K562 (cell line): ENCODE data around the gene NEMP2. TPM values are rescaled to one million over a fixed set of nuclear protein-coding genes. Genes with fewer than 3 reads are reported as not detected.

Source experiments
- CBX2 ChIP-seq: fragments of 200-600 bp; sonication (generic); IDR thresholded peaks from one replicate; pipeline ENCODE4 v1.6.1; 2012; ENCODE audit warnings: mild to moderate bottlenecking, low read length, inconsistent platforms; ENCODE audit not compliant: insufficient read depth, poor library complexity, severe bottlenecking
- CHD1 ChIP-seq: fragments of 200-600 bp; sonication (generic); IDR thresholded peaks from one replicate; pipeline ENCODE4 v1.6.1; 2012; ENCODE audit warnings: mild to moderate bottlenecking, moderate library complexity, low read length, inconsistent platforms
- CREB3L1 ChIP-seq: fragments of 450-650 bp; IDR thresholded peaks from 2 replicates; pipeline ENCODE4 v1.6.1; 2014; ENCODE audit warnings: low read depth, mild to moderate bottlenecking, moderate library complexity, borderline replicate concordance
- IRF1 ChIP-seq: sonication (generic); formaldehyde crosslinking; IDR thresholded peaks from 2 replicates; pipeline ENCODE4 v1.8.0; 2022; ENCODE audit warnings: missing genetic modification reagents, mild to moderate bottlenecking, borderline replicate concordance
- JUN ChIP-seq, 2 experiments: sonication (generic) in 1 of 2; formaldehyde crosslinking in 1 of 2; IDR thresholded peaks; 2 replicates each; pipeline versions ENCODE4 v1.6.1 to v1.8.0; 2012 to 2022; ENCODE audit warnings: borderline replicate concordance in 2 of 2, mild to moderate bottlenecking in 2 of 2, improper control_type of control experiment in 1 of 2, low read depth in 1 of 2, low read length in 1 of 2, missing genetic modification reagents in 1 of 2
- L3MBTL2 ChIP-seq: fragments of 450-650 bp; IDR thresholded peaks from 2 replicates; pipeline ENCODE4 v1.6.1; 2016; ENCODE audit warnings: mild to moderate bottlenecking, moderate library complexity
- NELFE ChIP-seq: IDR thresholded peaks from 2 replicates; pipeline ENCODE4 v1.6.1; 2011; ENCODE audit warnings: mild to moderate bottlenecking; ENCODE audit not compliant: insufficient read depth, insufficient read length
- NR3C1 ChIP-seq: sonication (generic); formaldehyde crosslinking; IDR thresholded peaks from 2 replicates; pipeline ENCODE4 v1.8.1; 2022; ENCODE audit warnings: missing genetic modification reagents
- OTX1 ChIP-seq: fragments of 450-650 bp; formaldehyde crosslinking; IDR thresholded peaks from 2 replicates; pipeline ENCODE4 v1.4.0; 2022; ENCODE audit warnings: mild to moderate bottlenecking
- TSC22D4 ChIP-seq: fragments of 450-650 bp; IDR thresholded peaks from 2 replicates; pipeline ENCODE4 v1.6.1; 2016; ENCODE audit warnings: missing genetic modification characterization, missing biosample characterization, control low read depth
- U2AF2 ChIP-seq: fragments of 200-400 bp; formaldehyde crosslinking; optimal IDR thresholded peaks from 2 replicates; pipeline ENCODE3; 2017; ENCODE audit warnings: low read depth, mild to moderate bottlenecking, low read length
- polyA plus RNA-seq, 8 experiments: library from polyadenylated mRNA; depleted of rRNA in 4 of 8; stranded (reverse) in 5 of 8; unstranded in 3 of 8; fragments of >200 nt; fragmentation: Nextera tagmentation in 2 of 8; fragmentation: Illumina TruSeq in 1 of 8; extraction: Ambion mirVana in 2 of 8; extraction: Trizol in 1 of 8; gene quantifications; 2 replicates each; pipeline versions ENCODE4 v1.2.1 to v1.2.3, GENCODE V29; 2011 to 2014; ENCODE audit warnings: inconsistent platforms in 1 of 8, missing spikeins in 1 of 8
- total RNA-seq, 7 experiments: library from RNA; depleted of rRNA in 6 of 7; stranded (reverse); fragments of >200 nt in 6 of 7; fragmentation: Illumina TruSeq in 2 of 7; extraction: Trizol in 2 of 7; gene quantifications; 2 replicates each; pipeline versions ENCODE4 v1.2.1 to v1.2.3, GENCODE V29; 2011 to 2021; ENCODE audit warnings: low replicate concordance in 1 of 7
- TF ChIP-seq, protein P1 (sequence below): fragments of 450-650 bp; formaldehyde crosslinking; IDR thresholded peaks from 2 replicates; pipeline ENCODE4 v1.4.0; 2020; ENCODE audit warnings: mild to moderate bottlenecking, moderate library complexity
- TF ChIP-seq, protein P2 (sequence below): sonication (generic); formaldehyde crosslinking; IDR thresholded peaks from 2 replicates; pipeline ENCODE4 v1.8.0; 2022; ENCODE audit warnings: mild to moderate bottlenecking, low read depth, missing genetic modification reagents
- TF ChIP-seq, protein P3 (sequence below): fragments of 450-650 bp; formaldehyde crosslinking; IDR thresholded peaks from 2 replicates; pipeline ENCODE4 v1.4.0; 2020; ENCODE audit warnings: mild to moderate bottlenecking, moderate library complexity

Gene NEMP2
- total and polyA plus RNA-seq, 9 of the 15 experiments (the other 6 are each of a cell fraction or from before 2014, with no cell fraction given): 0.32 to 3.0 (median 1.7) TPM

- TF ChIP-seq NR3C1 (CRISPR knock-in tag) (no peak), JUN (IDR thresholded peaks at IDR 0.05; ENCODE audit: borderline replicate concordance, low read depth, low read length) (no peak), JUN (CRISPR knock-in tag; IDR thresholded peaks at IDR 0.05; ENCODE audit: borderline replicate concordance) (no peak), OTX1 (no peak), U2AF2 (no peak), L3MBTL2 (peak; percentile 29; the same call in 1 of the 2 replicates), TSC22D4 (tag) (no peak), CBX2 (no peak), CREB3L1 (no peak), IRF1 (CRISPR knock-in tag) (no peak), CHD1 (no peak), NELFE (no peak)
- TF ChIP-seq, protein P1, sequence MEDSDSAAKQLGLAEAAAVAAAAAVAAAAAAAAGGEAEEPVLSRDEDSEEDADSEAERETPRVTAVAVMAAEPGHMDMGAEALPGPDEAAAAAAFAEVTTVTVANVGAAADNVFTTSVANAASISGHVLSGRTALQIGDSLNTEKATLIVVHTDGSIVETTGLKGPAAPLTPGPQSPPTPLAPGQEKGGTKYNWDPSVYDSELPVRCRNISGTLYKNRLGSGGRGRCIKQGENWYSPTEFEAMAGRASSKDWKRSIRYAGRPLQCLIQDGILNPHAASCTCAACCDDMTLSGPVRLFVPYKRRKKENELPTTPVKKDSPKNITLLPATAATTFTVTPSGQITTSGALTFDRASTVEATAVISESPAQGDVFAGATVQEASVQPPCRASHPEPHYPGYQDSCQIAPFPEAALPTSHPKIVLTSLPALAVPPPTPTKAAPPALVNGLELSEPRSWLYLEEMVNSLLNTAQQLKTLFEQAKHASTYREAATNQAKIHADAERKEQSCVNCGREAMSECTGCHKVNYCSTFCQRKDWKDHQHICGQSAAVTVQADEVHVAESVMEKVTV (CRISPR knock-in tag): no peak
- TF ChIP-seq, protein P2, sequence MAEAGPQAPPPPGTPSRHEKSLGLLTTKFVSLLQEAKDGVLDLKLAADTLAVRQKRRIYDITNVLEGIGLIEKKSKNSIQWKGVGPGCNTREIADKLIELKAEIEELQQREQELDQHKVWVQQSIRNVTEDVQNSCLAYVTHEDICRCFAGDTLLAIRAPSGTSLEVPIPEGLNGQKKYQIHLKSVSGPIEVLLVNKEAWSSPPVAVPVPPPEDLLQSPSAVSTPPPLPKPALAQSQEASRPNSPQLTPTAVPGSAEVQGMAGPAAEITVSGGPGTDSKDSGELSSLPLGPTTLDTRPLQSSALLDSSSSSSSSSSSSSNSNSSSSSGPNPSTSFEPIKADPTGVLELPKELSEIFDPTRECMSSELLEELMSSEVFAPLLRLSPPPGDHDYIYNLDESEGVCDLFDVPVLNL (CRISPR knock-in tag): no peak
- TF ChIP-seq, protein P3, sequence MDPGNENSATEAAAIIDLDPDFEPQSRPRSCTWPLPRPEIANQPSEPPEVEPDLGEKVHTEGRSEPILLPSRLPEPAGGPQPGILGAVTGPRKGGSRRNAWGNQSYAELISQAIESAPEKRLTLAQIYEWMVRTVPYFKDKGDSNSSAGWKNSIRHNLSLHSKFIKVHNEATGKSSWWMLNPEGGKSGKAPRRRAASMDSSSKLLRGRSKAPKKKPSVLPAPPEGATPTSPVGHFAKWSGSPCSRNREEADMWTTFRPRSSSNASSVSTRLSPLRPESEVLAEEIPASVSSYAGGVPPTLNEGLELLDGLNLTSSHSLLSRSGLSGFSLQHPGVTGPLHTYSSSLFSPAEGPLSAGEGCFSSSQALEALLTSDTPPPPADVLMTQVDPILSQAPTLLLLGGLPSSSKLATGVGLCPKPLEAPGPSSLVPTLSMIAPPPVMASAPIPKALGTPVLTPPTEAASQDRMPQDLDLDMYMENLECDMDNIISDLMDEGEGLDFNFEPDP: no peak
These were observed 74.6 kb downstream of the NEMP2 start (continued) for GRCh38 chr2:190459881-190460280.
